GM18520 (cell line): ENCODE measurements around the gene IGF2R.
"Not testable (repeated sequence)": the region's sequence is repeated elsewhere in the genome, so short reads cannot be mapped to it uniquely, and the experiment has no call there.

Experiments used
- ATAC-seq: cut with Tn5 transposase; IDR thresholded peaks from one replicate; pipeline ENCODE4 v1.9.1; 2021; ENCODE audit not compliant: unreplicated experiment

IGF2R gene, protein sequence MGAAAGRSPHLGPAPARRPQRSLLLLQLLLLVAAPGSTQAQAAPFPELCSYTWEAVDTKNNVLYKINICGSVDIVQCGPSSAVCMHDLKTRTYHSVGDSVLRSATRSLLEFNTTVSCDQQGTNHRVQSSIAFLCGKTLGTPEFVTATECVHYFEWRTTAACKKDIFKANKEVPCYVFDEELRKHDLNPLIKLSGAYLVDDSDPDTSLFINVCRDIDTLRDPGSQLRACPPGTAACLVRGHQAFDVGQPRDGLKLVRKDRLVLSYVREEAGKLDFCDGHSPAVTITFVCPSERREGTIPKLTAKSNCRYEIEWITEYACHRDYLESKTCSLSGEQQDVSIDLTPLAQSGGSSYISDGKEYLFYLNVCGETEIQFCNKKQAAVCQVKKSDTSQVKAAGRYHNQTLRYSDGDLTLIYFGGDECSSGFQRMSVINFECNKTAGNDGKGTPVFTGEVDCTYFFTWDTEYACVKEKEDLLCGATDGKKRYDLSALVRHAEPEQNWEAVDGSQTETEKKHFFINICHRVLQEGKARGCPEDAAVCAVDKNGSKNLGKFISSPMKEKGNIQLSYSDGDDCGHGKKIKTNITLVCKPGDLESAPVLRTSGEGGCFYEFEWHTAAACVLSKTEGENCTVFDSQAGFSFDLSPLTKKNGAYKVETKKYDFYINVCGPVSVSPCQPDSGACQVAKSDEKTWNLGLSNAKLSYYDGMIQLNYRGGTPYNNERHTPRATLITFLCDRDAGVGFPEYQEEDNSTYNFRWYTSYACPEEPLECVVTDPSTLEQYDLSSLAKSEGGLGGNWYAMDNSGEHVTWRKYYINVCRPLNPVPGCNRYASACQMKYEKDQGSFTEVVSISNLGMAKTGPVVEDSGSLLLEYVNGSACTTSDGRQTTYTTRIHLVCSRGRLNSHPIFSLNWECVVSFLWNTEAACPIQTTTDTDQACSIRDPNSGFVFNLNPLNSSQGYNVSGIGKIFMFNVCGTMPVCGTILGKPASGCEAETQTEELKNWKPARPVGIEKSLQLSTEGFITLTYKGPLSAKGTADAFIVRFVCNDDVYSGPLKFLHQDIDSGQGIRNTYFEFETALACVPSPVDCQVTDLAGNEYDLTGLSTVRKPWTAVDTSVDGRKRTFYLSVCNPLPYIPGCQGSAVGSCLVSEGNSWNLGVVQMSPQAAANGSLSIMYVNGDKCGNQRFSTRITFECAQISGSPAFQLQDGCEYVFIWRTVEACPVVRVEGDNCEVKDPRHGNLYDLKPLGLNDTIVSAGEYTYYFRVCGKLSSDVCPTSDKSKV (N-terminal part only)

DNA sequence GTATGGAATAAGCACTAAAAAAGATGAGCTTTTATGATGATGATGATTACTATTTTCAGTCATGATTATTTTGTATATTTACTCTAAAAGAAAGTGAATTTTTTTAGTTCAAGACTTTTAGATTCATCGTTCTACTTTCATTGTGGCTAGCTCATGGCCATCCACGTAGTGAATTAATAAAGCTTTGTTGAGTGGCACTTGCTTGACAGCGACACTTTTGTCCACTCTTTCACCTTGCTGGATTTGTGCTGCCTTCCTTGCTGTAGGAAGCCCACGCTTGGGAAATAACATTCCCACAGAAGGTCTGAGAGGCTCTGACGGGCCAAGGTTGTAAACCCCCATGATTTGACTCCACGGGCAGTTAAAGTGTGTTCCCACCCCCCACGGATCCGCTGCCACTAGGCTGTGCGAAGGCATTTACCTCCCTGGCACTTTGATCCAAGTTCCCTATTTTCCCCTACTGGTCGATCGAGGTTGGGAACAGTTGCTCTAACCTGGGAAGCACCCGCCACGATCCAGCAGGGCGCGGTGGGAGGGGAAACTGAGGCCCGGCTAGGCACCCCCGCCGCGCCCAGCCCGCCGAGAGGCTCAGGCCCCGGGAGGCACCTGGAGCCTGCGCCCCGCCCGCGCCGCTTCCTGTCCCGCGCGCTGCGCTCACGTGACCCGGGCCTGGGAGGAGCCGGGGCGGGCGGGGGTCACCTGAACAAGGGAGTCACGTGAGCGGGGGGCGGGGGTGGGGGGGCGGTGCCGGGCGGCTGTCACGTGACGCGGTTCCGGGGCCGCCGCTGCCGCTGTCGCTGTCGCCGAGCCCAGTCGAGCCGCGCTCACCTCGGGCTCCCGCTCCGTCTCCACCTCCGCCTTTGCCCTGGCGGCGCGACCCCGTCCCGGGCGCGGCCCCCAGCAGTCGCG is at the start of gene IGF2R:
IGF2R (plus strand) TSS at position 788 of the 909 bp plus-strand sequence. CDS start 165 bp downstream, outside the sequence.
- ATAC-seq, result peak; percentile 66

DNA sequence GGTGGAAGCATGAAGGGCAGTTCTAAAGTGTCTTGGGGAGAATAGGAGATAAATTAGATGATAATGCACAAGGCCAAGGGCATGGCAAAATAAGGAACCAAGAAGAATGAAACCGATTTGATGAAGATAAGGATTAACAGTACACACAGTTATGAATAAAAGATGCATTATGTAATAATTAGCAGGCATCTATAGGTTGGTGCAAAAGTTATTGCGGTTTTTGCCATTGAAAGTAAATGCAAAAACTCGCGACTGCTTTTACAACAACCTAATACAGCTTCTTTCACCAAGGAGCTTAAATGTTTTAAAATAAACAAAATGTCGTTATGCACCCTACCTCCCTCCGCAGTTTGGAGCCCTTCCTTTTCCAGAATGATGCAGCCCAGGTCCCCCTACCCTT is 49.1 kb upstream of the IGF2R start:
- ATAC-seq, result no peak

DNA sequence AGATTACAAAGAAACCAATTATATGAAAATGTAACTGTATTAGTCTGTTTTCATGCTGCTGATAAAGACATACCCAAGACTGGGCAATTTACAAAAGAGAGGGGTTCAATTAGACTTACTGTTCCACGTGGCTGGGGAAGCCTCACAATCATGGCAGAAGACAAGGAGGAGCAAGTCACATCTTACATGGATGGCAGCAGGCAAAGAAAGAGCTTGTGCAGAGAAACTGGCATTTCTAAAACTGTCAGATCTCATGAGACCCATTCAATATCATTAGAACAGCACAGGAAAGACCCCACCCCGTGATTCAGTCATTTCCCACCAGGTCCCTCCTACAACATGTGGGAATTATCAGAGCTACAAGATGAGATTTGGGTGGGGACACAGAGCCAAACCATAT is 44.7 kb upstream of the IGF2R start:
- not testable (repeated sequence) for ATAC-seq

- no peak for ATAC-seq
Measured at GRCh38 chr6:159926542-159927203, 42.2 kb upstream of the IGF2R start.

GRCh38 chr6:159929819-159930218 is 39.1 kb upstream of the IGF2R start:
- ATAC-seq, result peak; percentile 56

GRCh38 chr6:159931112-159931511 is 37.8 kb upstream of the IGF2R start:
- peak; percentile 76 for ATAC-seq

DNA sequence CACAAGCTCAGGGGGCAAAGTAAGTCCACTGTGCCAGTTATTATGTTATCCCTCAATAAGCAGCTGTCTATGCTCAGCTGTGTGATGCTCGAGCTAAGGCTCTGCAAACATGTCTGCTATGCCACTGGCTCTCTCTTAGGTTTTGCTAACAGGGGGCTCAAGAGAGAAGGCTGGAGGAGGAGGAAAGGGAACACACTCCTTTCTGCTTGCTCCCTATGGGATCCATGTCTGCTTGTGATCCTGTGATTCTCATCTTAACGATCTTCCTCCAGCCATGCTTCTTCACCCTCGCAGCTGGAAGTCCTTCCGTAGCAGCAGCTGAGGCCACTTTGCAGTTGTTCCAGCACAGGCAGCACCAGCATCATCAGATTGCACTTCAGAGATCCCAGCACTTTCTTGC is 37.0 kb upstream of the IGF2R start:
- ATAC-seq, result no peak

- ATAC-seq, result no peak
Measured at GRCh38 chr6:159933077-159933476, 35.8 kb upstream of the IGF2R start.

- no peak for ATAC-seq
Measured at GRCh38 chr6:159934181-159934580, 34.7 kb upstream of the IGF2R start.

- no peak for ATAC-seq
Measured at GRCh38 chr6:159935065-159935464, 33.8 kb upstream of the IGF2R start.

- no peak for ATAC-seq
Measured at GRCh38 chr6:159935633-159936032, 33.2 kb upstream of the IGF2R start.

DNA sequence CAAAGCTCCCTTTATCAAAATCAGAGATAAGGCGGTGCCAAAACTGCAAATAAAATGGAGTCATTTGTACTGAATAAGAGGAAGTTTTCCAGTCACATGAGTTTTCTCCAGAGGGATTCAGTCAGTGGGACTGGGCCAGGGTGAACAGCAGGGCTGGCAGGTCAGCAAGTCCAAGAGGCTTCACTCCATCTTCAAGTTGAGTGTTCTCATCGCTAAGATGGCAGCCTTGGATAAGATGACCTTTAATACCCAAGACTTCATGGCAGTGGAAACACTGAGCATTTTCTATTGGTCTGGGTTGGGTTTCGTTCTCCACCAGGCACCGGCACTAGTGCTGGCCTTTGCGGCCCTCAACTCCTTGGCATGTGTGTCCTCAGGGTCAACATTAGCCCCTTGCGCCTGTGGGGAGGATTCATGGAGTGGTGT is 29.3 kb upstream of the IGF2R start:
- ATAC-seq, result no peak

GRCh38 chr6:159941286-159942113 is 27.4 kb upstream of the IGF2R start:
- ATAC-seq, result peak; percentile 93

DNA sequence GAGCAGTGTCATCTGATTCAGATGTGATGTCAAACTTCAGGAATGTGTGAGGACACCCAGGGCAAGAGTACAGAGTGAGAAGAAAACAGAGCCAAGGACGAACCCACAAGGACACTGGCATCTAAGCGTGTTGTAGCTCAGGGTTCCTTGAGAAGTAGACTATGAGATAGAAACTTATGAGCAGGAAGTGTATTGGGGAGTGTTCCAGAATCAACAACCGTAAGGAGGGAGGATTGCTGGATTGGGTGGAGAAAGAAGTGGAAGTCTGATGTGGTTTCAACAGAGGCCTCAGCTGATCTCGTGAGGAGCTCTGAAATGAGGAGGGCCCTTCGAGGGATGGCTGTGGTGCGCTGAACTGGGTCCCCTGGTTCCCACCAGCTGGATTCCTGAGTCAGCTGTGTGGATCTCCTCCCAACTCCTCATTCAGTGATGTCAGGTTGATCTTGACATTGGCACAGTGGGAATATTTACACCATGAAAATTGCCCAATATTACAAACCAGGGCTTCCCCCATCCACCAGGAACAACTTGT is 25.7 kb upstream of the IGF2R start:
- ATAC-seq, result no peak

DNA sequence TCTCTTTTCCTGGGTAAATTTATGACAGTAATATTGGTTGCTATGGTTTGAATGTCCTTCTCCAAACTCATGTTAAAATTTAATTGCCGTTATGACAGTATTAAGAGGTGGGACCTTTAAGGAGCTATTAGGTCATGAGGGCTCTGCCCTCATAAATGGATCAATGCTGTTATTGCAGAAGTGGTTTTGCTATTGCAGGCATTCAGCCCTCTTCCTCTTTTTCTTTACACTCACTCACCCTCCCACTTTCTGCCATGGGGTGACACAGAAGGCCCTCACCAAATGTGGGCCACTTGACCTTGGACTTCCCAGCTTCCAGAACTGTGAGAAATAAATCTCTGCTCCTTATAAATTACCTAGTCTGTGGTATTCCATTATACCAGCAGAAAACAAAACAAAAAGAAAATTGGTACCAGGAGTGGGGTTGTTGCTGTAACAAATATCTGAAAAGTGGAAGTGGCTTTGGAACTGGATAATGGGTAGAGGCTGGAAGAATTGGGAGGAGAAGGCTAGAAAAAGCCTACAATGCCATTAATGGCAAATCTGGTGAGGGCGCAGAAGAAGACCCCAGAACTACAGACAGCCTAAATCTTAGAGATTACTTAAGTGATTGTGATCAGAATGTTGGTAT is 24.8 kb upstream of the IGF2R start:
- no peak for ATAC-seq

DNA sequence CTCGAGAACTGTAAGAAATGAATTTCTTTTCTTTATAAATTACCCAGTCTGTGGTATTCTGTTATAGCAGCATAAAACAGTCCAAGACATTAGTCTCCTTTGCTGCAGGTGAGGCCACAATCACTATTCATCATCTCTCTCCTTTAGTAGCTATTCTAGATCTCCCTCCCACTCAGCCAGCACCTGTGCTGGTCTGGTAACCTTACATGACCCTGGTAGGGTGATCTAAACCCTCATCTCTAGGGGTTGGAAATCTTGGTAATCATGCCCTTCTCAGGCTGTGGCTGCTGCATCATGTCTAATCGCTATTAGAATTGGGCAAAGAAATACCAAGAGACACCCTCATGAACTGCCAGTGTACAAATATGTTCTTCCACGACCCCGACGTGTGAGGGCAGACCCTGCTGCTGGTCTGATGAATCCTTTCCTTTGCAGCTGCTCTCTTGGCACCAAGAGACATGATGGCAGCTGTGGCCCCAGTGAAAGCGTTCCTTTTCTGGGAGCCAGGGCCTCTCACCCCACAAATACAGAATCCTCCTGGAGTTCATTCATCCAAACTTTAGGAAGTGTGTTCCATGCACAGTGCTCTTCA is 23.0 kb upstream of the IGF2R start:
- no peak for ATAC-seq

- no peak for ATAC-seq
Measured at GRCh38 chr6:159946912-159947311, 22.0 kb upstream of the IGF2R start.

GRCh38 chr6:159948199-159948598 is 20.7 kb upstream of the IGF2R start:
- no peak for ATAC-seq
